VCaP (cell line): Measurements from ENCODE around the gene GSDME.
"Not testable (repeated sequence)": the region's sequence is repeated elsewhere in the genome, so short reads cannot be mapped to it uniquely, and the experiment has no call there.

ENCODE experiments used
- H3K27ac ChIP-seq: fragments of 450-650 bp; 2 replicates; pipeline ENCODE4 v1.5.1; 2017
- CTCF ChIP-seq: fragments of 450-650 bp; conservative IDR thresholded peaks from 2 replicates; pipeline ENCODE4 v1.5.1; 2017; ENCODE audit warnings: mild to moderate bottlenecking, moderate library complexity

The GSDME gene

DNA sequence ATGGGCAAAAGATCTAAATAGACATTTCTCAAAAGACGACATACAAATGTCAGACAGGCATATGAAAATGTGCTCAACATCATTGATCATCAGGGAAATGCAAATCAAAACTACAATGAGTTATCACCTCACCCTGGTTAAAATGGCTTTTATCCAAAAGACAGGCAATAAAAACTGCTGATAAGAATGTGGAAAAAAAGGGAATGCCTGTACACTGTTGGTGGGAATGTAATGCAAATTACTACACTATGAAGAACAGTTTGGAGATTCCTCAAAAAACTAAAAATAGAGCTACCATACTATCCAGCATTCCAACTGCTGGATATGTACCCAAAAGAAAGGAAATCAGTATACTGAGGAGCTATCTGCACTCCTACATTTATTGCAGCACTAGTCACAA, 18.0 kb downstream of the GSDME start:
- TF ChIP-seq CTCF, result no peak
- H3K27ac ChIP-seq, result no peak overlapping the region

GRCh38 chr7:24738577-24738976, 18.7 kb downstream of the GSDME start:
- no peak overlapping the region for H3K27ac ChIP-seq
- TF ChIP-seq CTCF, result no peak

DNA sequence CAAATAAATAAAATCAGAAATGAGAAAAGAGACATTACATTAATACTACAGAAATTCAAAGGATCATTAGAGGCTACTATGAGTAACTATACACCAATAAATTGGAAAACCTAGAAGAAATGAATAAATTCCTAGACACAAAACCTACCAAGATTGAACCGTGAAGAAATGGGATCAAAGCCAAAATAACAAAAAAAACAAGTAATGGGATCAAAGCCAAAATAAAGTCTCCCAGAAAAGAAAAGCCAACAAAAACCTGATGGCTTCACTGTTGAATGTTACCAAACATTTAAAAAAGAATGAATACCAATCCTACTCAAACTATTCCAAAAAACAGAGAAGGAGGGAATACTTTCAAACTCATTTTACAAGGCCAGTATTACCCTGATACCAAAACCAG, 20.0 kb downstream of the GSDME start:
- H3K27ac ChIP-seq, result no peak overlapping the region

GRCh38 chr7:24735594-24735993, 21.7 kb downstream of the GSDME start:
- not testable (repeated sequence) for H3K27ac ChIP-seq

More for the DNA sequence above, 20.0 kb downstream of the GSDME start:
- no peak for TF ChIP-seq CTCF

DNA sequence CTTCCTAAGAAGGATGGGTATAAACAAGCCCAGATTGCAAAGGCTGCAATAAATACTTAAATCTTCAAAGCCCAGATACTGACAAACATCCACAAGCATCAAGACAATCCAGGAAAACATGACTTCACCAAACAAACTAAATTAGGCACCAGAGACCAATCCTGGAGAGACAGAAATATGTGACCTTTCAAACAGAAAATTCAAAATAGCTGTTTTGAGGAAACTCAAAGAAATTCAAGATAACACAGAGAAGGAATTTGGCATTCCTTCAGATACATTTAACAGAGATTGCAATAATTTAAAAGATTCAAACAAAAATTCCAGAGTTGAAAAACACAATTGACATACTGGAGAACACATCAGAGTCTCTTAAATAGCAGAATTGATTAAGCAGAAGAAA, 23.0 kb downstream of the GSDME start:
- H3K27ac ChIP-seq, result no peak overlapping the region
- no peak for TF ChIP-seq CTCF

GRCh38 chr7:24733414-24734060, 23.7 kb downstream of the GSDME start:
- no peak overlapping the region for H3K27ac ChIP-seq
- no peak for TF ChIP-seq CTCF

DNA sequence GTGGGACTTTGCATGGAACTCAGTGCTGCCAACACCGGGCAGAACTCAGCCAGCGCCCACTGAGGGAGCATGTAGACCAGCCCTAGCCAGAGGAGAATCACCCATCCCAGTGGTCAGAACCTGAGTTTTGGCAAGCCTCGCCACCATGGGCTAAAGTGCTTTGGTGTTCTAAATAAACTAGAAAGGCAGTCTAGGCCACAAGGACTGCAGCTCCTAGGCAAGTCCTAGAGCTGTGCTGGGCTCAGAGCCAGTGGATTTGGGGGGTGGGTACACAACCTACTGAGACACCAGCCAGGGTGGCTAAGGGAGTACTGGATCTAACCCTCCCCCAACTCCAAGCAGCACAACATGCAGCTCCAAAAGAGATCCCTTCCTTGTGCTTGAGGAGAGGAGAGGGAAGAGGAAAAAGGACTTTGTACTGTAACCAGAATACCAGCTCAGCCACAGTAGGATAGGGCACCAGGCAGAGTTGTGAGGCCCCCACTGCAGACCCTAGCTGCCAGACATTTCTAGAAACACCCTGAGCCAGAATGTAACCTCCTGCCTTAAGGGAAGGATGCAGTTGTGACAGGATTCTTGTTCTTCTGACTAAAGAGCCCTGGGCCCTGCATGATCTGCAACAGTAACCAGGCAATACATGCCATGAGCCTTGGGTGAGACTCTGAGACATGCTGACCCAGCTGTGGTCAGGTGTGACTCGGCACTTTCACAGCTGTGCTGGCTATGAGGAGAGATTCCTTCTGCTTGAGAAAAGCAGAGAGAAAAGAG, 24.4 kb downstream of the GSDME start:
- no peak overlapping the region for H3K27ac ChIP-seq
- TF ChIP-seq CTCF, result no peak

DNA sequence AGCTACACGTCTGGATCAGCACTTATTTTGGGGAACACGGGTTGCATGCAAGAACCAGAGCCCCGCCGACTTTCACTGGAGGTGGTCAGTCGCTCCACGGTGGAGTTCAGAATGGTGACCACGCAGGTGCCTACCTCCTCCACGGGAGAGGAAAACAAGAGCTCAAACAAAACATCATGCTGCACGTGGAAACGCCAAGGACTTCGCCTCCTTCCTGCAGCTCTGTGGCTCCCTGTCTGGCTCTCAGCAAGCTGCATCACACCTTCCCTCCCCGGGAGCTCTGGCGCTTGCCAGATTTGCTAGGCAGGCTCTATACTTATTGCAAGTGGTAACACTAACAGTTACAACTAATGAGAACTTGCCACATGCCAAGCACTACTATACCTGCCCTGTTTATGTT, 26.0 kb downstream of the GSDME start:
- TF ChIP-seq CTCF, result no peak
- H3K27ac ChIP-seq, result no peak overlapping the region
